SK-N-SH treated with all-trans-retinoic acid at 6 μM for 48 hours (cell line): Measurements from ENCODE around the gene GCLC.

Experiments used
- ATAC-seq: fragments of 200-7000 bp; cut with Tn5 transposase; 3 replicates; pipeline ENCODE4 v1.9.1; 2020; ENCODE audit warnings: mild to moderate bottlenecking, moderate library complexity
- BACH2 ChIP-seq: fragments of 250-450 bp; sonication (Bioruptor Pico); IDR thresholded peaks from 2 replicates; pipeline ENCODE4 v1.9.0; 2021; ENCODE audit warnings: mild to moderate bottlenecking, borderline replicate concordance
- CREB5 ChIP-seq: fragments of 250-450 bp; sonication (Bioruptor Pico); IDR thresholded peaks from 2 replicates; pipeline ENCODE4 v1.5.1; 2020; ENCODE audit warnings: low read depth, mild to moderate bottlenecking, moderate library complexity
- CSDC2 ChIP-seq: fragments of 250-450 bp; sonication (Bioruptor Pico); IDR thresholded peaks from 2 replicates; pipeline ENCODE4 v1.5.0; 2020; ENCODE audit warnings: mild to moderate bottlenecking, moderate library complexity
- ESRRG ChIP-seq: fragments of 250-450 bp; sonication (Bioruptor Pico); IDR thresholded peaks from 2 replicates; pipeline ENCODE4 v1.6.1; 2021; ENCODE audit warnings: mild to moderate bottlenecking
- OSR1 ChIP-seq: fragments of 250-450 bp; sonication (Bioruptor Pico); IDR thresholded peaks from 2 replicates; pipeline ENCODE4 v1.8.0; 2022; ENCODE audit warnings: moderate library complexity, mild to moderate bottlenecking, inconsistent platforms
- PATZ1 ChIP-seq: fragments of 250-450 bp; sonication (Bioruptor Pico); IDR thresholded peaks from 2 replicates; pipeline ENCODE4 v1.8.0; 2020; ENCODE audit warnings: mild to moderate bottlenecking, moderate library complexity, borderline replicate concordance
- POU6F1 ChIP-seq: fragments of 250-450 bp; sonication (Bioruptor Pico); IDR thresholded peaks from 2 replicates; pipeline ENCODE4 v1.8.0; 2021; ENCODE audit warnings: low read depth, mild to moderate bottlenecking, moderate library complexity, borderline replicate concordance
- PPARA ChIP-seq: fragments of 250-450 bp; sonication (Bioruptor Pico); IDR thresholded peaks from 2 replicates; pipeline ENCODE4 v1.5.0; 2020; ENCODE audit warnings: mild to moderate bottlenecking, borderline replicate concordance
- RARB ChIP-seq: fragments of 250-450 bp; sonication (Bioruptor Pico); IDR thresholded peaks from 2 replicates; pipeline ENCODE4 v1.8.0; 2021; ENCODE audit warnings: mild to moderate bottlenecking, moderate library complexity
- SNAI2 ChIP-seq: fragments of 250-450 bp; sonication (Bioruptor Pico); IDR thresholded peaks from 2 replicates; pipeline ENCODE4 v1.5.0; 2020; ENCODE audit warnings: mild to moderate bottlenecking, moderate library complexity
- TCF4 ChIP-seq: fragments of 250-450 bp; sonication (Bioruptor Pico); IDR thresholded peaks from 2 replicates; pipeline ENCODE4 v1.8.0; 2021; ENCODE audit warnings: mild to moderate bottlenecking, moderate library complexity, borderline replicate concordance
- TOX ChIP-seq: fragments of 250-450 bp; sonication (Bioruptor Pico); IDR thresholded peaks from 2 replicates; pipeline ENCODE4 v1.8.0; 2021; ENCODE audit warnings: mild to moderate bottlenecking, moderate library complexity, borderline replicate concordance
- TSHZ2 ChIP-seq: fragments of 250-450 bp; sonication (Bioruptor Pico); IDR thresholded peaks from 2 replicates; pipeline ENCODE4 v1.5.0; 2020; ENCODE audit warnings: mild to moderate bottlenecking, moderate library complexity
- ZC3H10 ChIP-seq: fragments of 250-450 bp; sonication (Bioruptor Pico); IDR thresholded peaks from 2 replicates; pipeline ENCODE4 v1.5.1; 2021; ENCODE audit warnings: mild to moderate bottlenecking, moderate library complexity
- ZFP3 ChIP-seq: fragments of 250-450 bp; sonication (Bioruptor Pico); IDR thresholded peaks from 2 replicates; pipeline ENCODE4 v1.5.0; 2020; ENCODE audit warnings: mild to moderate bottlenecking, moderate library complexity
- ZFP30 ChIP-seq: fragments of 450-650 bp; formaldehyde crosslinking; IDR thresholded peaks from 2 replicates; pipeline ENCODE4 v1.5.0; 2022; ENCODE audit warnings: mild to moderate bottlenecking, moderate library complexity
- ZNF565 ChIP-seq: fragments of 450-650 bp; formaldehyde crosslinking; conservative IDR thresholded peaks from 2 replicates; pipeline ENCODE4 v1.5.0; 2020; ENCODE audit warnings: low read depth, mild to moderate bottlenecking, moderate library complexity

GCLC gene

GRCh38 chr6:53532061-53532797 lies 12.7 kb downstream of the GCLC start:
- no peak for ATAC-seq
- TF ChIP-seq OSR1 (CRISPR knock-in tag) (no peak), TCF4 (CRISPR knock-in tag) (no peak), POU6F1 (CRISPR knock-in tag) (no peak), TSHZ2 (CRISPR knock-in tag) (no peak), ZFP30 (CRISPR knock-in tag) (no peak), PATZ1 (CRISPR knock-in tag) (no peak), CSDC2 (no peak), BACH2 (CRISPR knock-in tag) (no peak), ZFP3 (CRISPR knock-in tag) (no peak), ESRRG (no peak), RARB (CRISPR knock-in tag) (no peak), CREB5 (no peak), ZC3H10 (CRISPR knock-in tag) (no peak), PPARA (CRISPR knock-in tag) (no peak), SNAI2 (CRISPR knock-in tag) (no peak), ZNF565 (CRISPR knock-in tag) (no peak), TOX (no peak)

- TF ChIP-seq ESRRG (no peak), ZFP3 (CRISPR knock-in tag) (no peak), ZNF565 (CRISPR knock-in tag) (no peak), CREB5 (no peak), TCF4 (CRISPR knock-in tag) (no peak), TOX (no peak), TSHZ2 (CRISPR knock-in tag) (no peak), PATZ1 (CRISPR knock-in tag) (no peak), BACH2 (CRISPR knock-in tag) (no peak)
- no peak for ATAC-seq
Measured at GRCh38 chr6:53530780-53531386, 14.0 kb downstream of the GCLC start.
